ENCODE data around the gene VSNL1. TPM values are rescaled to one million over a fixed set of nuclear protein-coding genes. Genes with fewer than 3 reads are reported as not detected.

VSNL1 gene
- 1.7 TPM for total RNA-seq
- polyA plus RNA-seq, result 1.1 TPM

- Histone ChIP-seq H3K27ac (ENCODE audit: low read depth) (peak within 1 kb of the TSS; percentile 28), H3K4me3 (ENCODE audit: low read depth, low read length) (peak within 1 kb of the TSS; percentile 32), H3K4me1 (ENCODE audit: insufficient read depth) (no peaks in the 10 kb centered on the region), H3K36me3 (ENCODE audit: insufficient read depth) (no peaks in the 10 kb centered on the region)
- DNase-seq (ENCODE audit: extremely low spot score), result peak; percentile 93
- WGBS, result 1% methylated on average over 43 of the region's 43 CpGs
Measured at GRCh38 chr2:17540093-17540812, at the start of gene VSNL1. Gene VSNL1 (plus strand): TSS chr2:17540696. CDS start chr2:17592075, 51,379 bp downstream.

- Histone ChIP-seq H3K4me3 (ENCODE audit: low read depth, low read length) (no peak overlapping the region), H3K27ac (ENCODE audit: low read depth) (no peak overlapping the region), H3K4me1 (ENCODE audit: insufficient read depth) (no peaks in the 10 kb centered on the region), H3K36me3 (ENCODE audit: insufficient read depth) (no peaks in the 10 kb centered on the region)
- WGBS, result 22% methylated on average over 1 of the region's 1 CpG
- no peak for DNase-seq (ENCODE audit: extremely low spot score)
Measured at GRCh38 chr2:17495590-17495989, 44.9 kb upstream of the VSNL1 start.

DNA sequence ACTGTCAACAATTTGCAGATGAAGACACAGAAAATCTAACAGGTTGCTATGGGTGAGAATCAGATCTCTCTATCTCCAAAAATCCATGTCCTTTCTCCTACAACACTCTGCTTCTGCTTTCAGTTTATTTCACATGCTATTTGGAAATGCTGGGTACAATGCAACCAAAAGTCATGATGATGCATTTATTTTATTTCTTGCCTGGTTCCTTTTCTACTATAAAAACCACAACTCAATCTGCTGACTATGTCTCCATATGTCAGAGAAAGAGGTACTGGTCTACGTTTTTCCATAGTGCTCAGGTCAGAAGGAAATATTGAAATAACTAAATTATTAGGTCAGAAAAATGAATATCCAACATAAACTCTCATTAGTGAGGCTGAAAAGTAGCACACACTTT lies 42.8 kb upstream of the VSNL1 start:
- no peaks in the 10 kb centered on the region for H3K4me1 ChIP-seq (ENCODE audit: insufficient read depth)
- DNase-seq (ENCODE audit: extremely low spot score), result no peak
- H3K4me3 ChIP-seq (ENCODE audit: low read depth, low read length), result no peak overlapping the region
- 59% methylated on average over 1 of the region's 1 CpG for WGBS
- no peak overlapping the region for H3K27ac ChIP-seq (ENCODE audit: low read depth)
- H3K36me3 ChIP-seq (ENCODE audit: insufficient read depth), result no peaks in the 10 kb centered on the region

DNA sequence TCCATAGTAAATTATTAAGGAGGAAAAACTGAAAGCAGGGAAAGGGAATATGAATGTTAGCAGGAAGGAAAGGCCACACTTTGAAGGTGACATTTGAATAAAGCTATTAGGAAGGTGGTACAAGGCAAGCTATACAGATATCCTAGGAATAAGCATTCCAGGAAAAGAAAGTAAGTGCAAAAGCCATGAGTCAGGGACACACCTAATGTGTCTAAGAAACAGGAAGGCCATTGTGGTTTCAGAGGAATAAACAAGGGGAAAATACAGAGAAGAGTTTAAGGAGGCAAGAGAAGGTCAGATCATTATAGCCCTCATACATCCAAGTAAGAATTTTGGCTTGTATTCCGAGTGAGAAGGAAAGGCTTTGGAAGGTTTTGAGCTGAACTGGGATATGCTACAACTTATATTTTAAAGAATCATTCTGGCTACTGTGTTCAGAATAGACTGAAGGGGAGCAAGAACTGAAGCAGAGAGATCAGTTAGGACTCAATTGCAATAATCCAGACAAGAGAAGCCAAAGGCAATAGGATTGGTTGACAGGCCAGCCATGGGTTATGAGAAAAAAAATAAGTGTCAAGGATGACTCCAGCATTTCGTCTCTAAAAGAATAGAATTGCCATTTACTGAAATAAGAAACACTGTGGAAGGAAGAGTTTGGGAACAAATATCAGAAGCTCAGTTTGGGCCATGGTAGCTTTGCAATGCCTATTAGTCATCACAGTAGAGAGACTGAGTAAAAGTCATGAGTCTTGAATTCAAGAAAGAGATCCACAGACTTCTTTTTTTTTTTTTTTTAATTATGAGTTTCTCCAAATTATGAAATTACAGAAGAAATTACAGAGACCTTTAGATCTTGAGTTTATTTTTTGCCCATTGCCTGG lies 33.5 kb upstream of the VSNL1 start:
- Histone ChIP-seq H3K4me3 (ENCODE audit: low read depth, low read length) (no peak overlapping the region), H3K27ac (ENCODE audit: low read depth) (no peak overlapping the region)
- WGBS, result 78% methylated on average over 2 of the region's 2 CpGs

DNA sequence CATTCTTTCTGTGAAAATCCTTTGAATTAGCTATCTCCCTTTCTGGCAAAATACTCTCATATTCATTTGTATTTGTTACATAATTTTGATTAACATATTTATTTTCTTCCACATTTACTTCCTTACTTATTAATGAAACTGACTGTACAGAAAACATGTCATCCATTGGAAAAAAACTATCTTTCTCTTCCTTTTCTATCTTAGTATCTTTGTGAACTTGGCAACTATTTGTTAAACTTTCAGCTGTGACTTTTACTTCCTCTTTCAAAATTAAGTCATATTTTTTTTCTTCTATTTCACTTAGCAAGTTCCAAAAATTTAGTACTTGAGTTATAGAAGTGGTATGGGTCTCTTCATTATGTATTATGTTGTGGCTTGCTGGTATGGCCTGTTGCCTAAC lies 24.8 kb upstream of the VSNL1 start:
- no peaks in the 10 kb centered on the region for H3K36me3 ChIP-seq (ENCODE audit: insufficient read depth)
- no peaks in the 10 kb centered on the region for H3K4me1 ChIP-seq (ENCODE audit: insufficient read depth)
- no peak for DNase-seq (ENCODE audit: extremely low spot score)
- no peak overlapping the region for H3K27ac ChIP-seq (ENCODE audit: low read depth)
- no peak overlapping the region for H3K4me3 ChIP-seq (ENCODE audit: low read depth, low read length)

More for the DNA sequence above, 33.5 kb upstream of the VSNL1 start:
- Histone ChIP-seq H3K36me3 (ENCODE audit: insufficient read depth) (no peaks in the 10 kb centered on the region), H3K4me1 (ENCODE audit: insufficient read depth) (no peaks in the 10 kb centered on the region)
- DNase-seq (ENCODE audit: extremely low spot score), result no peak

DNA sequence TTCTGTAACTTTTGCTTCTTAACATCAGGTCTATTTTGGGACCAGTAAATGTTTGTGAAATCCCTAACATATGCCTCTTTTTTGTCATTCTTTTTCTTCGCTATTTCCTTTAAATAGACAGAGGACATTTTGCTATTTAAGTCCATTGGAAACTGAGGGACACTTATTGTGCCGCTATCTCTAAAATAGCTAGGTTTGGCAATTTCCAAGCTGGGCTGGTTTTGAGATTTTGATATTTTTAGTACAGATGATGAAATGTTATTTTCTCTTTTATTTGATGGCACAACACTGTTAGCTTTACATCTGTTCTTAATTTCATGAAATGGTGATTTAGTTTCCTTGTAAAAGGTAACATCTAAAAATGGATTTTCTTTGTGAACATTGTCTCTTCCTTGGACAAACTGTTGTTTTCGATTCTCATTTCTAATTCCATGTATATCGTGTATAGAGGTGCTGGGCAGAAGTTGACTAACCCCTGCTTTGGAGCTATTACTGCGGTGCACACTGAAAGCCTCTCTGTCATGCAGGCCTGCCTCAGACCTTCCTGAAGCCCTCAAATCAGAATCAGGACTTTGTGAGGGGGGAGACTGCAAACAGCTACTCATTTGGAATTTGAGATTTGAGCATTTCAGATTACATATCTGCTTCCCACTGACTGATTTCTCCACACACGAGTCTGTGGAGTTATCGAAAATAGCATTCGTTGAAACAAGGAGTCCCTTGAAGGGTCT lies 22.9 kb upstream of the VSNL1 start:
- no peaks in the 10 kb centered on the region for H3K4me1 ChIP-seq (ENCODE audit: insufficient read depth)
- no peaks in the 10 kb centered on the region for H3K36me3 ChIP-seq (ENCODE audit: insufficient read depth)
- H3K27ac ChIP-seq (ENCODE audit: low read depth), result no peak overlapping the region
- no peak for DNase-seq (ENCODE audit: extremely low spot score)
- peak overlapping the region; percentile 28 for H3K4me3 ChIP-seq (ENCODE audit: low read depth, low read length)
- 39% methylated on average over 8 of the region's 8 CpGs for WGBS

GRCh38 chr2:17518212-17519154 lies 22.0 kb upstream of the VSNL1 start, which contains the start of gene RAD51AP2:
Gene RAD51AP2 (minus strand): TSS chr2:17518440. CDS start chr2:17518415, 25 bp downstream.
- peak; percentile 58 for DNase-seq (ENCODE audit: extremely low spot score)
- Histone ChIP-seq H3K36me3 (ENCODE audit: insufficient read depth) (no peaks in the 10 kb centered on the region), H3K4me3 (ENCODE audit: low read depth, low read length) (peak within 1 kb of the TSS; percentile 28), H3K4me1 (ENCODE audit: insufficient read depth) (no peaks in the 10 kb centered on the region), H3K27ac (ENCODE audit: low read depth) (no peak within 1 kb of the TSS)
- WGBS, result 3% methylated on average over 38 of the region's 38 CpGs

- no peak for DNase-seq (ENCODE audit: extremely low spot score)
- Histone ChIP-seq H3K4me1 (ENCODE audit: insufficient read depth) (no peaks in the 10 kb centered on the region), H3K36me3 (ENCODE audit: insufficient read depth) (no peaks in the 10 kb centered on the region), H3K27ac (ENCODE audit: low read depth) (no peak overlapping the region), H3K4me3 (ENCODE audit: low read depth, low read length) (no peak overlapping the region)
Measured at GRCh38 chr2:17519486-17519885, 21.0 kb upstream of the VSNL1 start.

DNA sequence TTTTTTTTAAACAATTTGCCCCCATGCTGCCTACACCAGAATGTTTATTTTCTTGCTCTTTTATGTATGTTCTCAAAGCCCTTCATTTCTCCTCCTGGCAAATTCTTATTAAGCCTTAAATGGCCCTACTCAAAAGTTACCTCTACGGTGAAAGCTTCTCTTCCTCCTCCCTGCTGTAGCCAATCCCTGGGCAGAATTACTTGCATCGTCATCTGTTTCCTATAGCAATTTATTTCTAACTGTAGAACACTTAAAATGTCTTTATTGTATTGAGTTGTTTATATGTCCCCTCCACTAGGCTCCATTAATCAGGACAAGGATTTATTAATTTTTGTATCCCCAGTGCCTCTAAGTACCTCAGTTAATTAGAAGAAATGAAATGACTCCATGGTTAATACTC lies 19.7 kb upstream of the VSNL1 start:
- no peak overlapping the region for H3K27ac ChIP-seq (ENCODE audit: low read depth)
- no peak for DNase-seq (ENCODE audit: extremely low spot score)
- 74% methylated on average over 2 of the region's 2 CpGs for WGBS
- H3K4me3 ChIP-seq (ENCODE audit: low read depth, low read length), result no peak overlapping the region
- no peaks in the 10 kb centered on the region for H3K4me1 ChIP-seq (ENCODE audit: insufficient read depth)
- H3K36me3 ChIP-seq (ENCODE audit: insufficient read depth), result no peaks in the 10 kb centered on the region

GRCh38 chr2:17521621-17522020 lies 18.9 kb upstream of the VSNL1 start:
- Histone ChIP-seq H3K4me3 (ENCODE audit: low read depth, low read length) (no peak overlapping the region), H3K4me1 (ENCODE audit: insufficient read depth) (no peaks in the 10 kb centered on the region), H3K36me3 (ENCODE audit: insufficient read depth) (no peaks in the 10 kb centered on the region), H3K27ac (ENCODE audit: low read depth) (no peak overlapping the region)
- no peak for DNase-seq (ENCODE audit: extremely low spot score)
- 92% methylated on average over 2 of the region's 2 CpGs for WGBS

DNA sequence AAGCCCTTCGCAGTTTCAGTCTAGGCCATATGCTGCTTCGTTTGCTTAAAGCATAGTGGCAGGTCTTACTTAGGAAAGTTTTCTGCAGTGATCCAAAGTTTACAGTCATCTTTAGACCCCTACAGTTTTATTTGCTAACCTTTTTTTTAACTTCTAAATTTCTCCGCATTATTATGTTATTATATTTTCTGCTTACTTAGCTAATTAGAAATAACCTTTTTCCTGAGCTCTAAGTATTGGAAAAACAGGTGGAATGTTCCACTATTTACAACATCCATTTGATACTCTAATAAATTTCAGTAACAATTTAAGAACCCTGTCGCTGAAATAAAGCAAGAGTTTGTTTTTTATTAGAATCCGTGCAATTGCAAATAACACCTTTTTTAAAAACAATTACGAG lies 18.2 kb upstream of the VSNL1 start:
- 84% methylated on average over 6 of the region's 6 CpGs for WGBS
- H3K4me1 ChIP-seq (ENCODE audit: insufficient read depth), result no peaks in the 10 kb centered on the region
- no peak overlapping the region for H3K27ac ChIP-seq (ENCODE audit: low read depth)
- H3K4me3 ChIP-seq (ENCODE audit: low read depth, low read length), result no peak overlapping the region
- H3K36me3 ChIP-seq (ENCODE audit: insufficient read depth), result no peaks in the 10 kb centered on the region
- DNase-seq (ENCODE audit: extremely low spot score), result no peak

DNA sequence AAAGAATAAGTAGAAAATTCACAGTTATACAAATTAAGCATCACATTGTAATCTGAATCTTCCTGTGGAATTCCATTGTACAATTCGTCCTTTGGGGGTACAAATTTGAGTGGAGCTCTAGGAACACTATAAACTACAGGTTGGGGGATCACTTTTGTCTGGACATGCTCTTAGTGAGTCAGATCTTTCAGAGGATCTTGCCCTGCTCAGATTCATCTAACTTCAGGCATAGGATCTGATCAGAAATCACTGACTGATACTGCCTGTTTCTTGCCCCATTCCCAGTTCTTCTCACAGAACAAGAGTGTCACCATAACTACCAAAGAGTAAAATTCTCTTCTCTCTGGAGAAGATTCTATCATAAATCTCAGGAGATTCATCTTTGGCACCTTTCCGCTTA lies 10.7 kb upstream of the VSNL1 start:
- Histone ChIP-seq H3K4me3 (ENCODE audit: low read depth, low read length) (no peak overlapping the region), H3K4me1 (ENCODE audit: insufficient read depth) (no peaks in the 10 kb centered on the region), H3K27ac (ENCODE audit: low read depth) (no peak overlapping the region), H3K36me3 (ENCODE audit: insufficient read depth) (no peaks in the 10 kb centered on the region)
- no peak for DNase-seq (ENCODE audit: extremely low spot score)
- WGBS, result 72% methylated on average over 2 of the region's 2 CpGs

DNA sequence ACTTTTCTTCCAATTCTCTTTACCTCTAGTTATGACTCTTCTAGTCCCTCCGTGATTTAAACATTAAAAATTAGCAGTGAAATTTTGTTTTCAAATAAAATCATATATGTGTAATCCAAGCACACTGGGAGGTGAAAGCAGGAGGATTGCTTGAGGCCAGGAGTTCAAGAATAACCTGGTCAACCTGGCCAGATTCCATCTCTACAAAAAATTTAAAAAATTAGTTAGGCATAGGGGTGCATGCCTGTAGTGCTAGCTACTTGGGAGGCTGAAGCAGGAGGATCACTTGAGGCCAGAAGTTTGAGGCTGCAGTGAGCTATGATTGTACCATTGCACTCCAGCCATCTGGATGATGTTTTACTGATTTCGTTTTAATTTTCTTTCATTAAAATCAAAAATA lies 7.0 kb upstream of the VSNL1 start:
- H3K4me1 ChIP-seq (ENCODE audit: insufficient read depth), result no peaks in the 10 kb centered on the region
- H3K27ac ChIP-seq (ENCODE audit: low read depth), result no peak overlapping the region
- H3K36me3 ChIP-seq (ENCODE audit: insufficient read depth), result no peaks in the 10 kb centered on the region
- 77% methylated on average over 2 of the region's 2 CpGs for WGBS
- DNase-seq (ENCODE audit: extremely low spot score), result no peak
- H3K4me3 ChIP-seq (ENCODE audit: low read depth, low read length), result no peak overlapping the region

Measured in urinary bladder (tissue), 4 donors.